HG03196 (cell line): ENCODE measurements around the gene CCNG1.

ENCODE experiments used
- ATAC-seq: cut with Tn5 transposase; IDR thresholded peaks from one replicate; pipeline ENCODE4 v1.9.1; 2021; ENCODE audit not compliant: unreplicated experiment

CCNG1 gene

DNA sequence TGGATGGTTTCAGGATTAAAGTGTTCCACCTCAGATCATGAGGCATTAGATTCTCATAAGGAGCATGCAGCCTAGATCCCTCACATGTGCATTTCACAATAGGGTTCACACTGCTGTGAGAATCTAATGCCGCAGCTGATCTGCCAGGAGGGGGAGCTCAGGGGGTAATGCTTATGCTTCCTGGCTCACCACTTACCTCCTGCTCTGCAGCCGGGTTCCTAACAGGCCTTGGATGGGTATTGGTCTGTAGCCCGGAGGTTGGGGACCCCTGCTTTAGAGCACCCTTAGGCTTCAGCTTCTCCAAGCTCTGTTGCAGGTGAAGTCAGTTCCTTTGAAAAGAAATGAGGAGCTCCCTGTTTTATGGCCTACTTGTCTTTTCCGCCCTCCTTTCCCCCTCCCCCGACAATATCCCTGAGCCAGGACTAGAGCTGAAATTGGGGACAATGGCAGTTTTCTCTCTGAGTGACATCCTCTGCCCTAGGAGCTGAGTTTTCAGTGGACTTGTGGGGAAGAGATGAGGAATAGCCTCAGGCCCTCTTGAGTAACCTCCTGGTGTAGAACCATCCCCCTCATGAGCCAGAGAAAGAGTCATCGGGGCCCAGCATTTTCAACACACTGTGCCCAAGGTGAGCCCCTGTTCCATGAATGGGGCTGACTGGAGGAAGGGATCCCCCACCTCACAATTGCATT is 51.8 kb downstream of the CCNG1 start:
- ATAC-seq, result no peak

DNA sequence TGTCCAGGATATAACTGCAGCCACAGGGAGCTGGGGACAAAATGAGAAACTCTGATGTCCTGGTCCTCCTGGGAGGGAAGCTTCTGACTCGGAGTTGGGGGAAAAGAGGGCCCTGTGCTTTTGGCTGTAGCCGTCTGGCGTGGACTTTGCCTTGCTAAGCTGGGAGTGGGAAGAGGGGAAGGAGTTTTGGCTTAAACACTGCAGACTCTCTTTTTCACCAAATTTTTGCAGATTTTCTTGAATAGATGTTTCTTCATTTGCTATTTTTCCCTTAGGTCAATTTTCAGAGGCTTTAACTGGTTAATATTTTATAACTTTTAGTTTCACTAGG is 52.3 kb downstream of the CCNG1 start:
- no peak for ATAC-seq
